HTERT RPE-1 (cell line): ENCODE data around the gene ARMS2.

ENCODE experiments used
- in situ Hi-C: fragments of 300-500 bp; cut with MboI; formaldehyde crosslinking; loops from 4 replicates; pipeline ENCODE4 v1.14.3; 2020; ENCODE audit warnings: low sequenced_read_pairs

Gene ARMS2

DNA sequence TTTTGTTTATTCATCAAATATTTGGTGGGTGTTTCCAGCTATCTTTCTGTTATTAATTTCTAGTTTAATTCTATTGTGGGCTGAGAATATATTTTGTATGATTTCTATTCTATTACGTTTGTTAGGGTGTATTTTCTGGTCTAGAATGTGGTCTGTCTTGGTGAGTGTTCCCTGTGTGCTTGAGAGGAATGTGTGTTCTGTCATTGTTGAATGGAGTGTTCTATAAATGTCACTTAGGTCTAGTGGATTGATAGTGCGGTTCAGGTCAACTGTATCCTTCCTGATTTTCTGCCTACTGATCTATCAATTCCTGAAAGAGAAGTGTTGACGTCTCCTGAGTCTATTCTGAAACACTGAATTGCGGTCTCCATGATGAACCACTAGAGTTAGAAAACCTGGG, 15.4 kb downstream of the ARMS2 start:
- in situ Hi-C loops, result no loop called here

- in situ Hi-C loops, result no loop called here
These were observed 17.2 kb downstream of the ARMS2 start for GRCh38 chr10:122471531-122472177.

- in situ Hi-C loops, result no loop called here
These were observed 18.7 kb downstream of the ARMS2 start for GRCh38 chr10:122473116-122473515.

DNA sequence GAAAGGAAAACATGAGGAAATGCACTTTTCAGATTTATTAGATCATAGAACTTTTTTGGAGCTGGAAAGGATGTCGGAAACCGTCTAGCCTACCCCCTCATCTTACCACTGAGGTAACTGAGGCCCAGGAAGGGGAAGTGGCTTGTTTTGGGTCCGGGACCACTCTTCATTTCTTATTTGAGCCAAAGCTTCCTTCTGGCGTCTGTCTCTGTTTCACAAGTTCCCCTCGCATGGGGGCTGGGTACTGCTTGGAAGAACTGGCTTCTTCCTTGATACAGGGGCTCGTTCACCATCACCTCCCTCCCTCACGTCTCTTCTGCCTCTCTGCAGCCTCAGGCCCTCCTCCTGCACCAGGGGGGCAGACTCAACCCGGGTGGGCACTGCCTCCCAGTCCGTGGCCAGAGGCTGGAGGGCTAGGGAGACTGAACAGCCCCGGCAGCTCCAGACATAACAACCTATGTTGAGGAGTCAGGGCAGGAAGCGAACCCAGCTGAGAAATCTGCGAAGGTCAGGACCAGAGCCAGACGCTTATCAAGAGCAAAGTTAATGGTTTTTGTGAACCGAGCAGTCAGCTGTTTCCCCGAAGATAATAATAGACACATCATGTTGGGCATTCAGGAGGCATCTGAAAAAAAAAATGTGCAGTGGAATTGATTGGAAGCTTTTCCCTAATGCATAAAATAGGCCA, 19.8 kb downstream of the ARMS2 start:
- in situ Hi-C loops, result no loop called here

DNA sequence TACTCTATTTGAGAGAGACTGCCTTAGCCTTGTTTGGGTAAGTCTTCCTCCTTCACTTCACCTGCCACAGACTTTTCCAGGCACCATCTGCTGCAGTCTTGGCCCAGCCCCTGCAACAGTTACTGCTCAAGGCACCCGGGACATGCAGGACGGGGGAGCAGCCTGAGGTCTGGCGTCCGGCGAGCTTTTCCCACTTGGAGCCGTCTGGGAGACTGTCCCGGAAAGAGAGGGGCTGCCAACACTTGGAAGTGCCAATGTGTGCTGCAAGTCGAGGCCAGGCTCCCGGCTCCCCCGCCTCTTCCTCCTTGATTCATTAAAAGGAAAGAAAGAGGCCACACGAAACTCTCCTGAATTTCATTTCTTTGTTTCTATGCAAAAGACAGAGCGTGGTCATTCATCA, 20.6 kb downstream of the ARMS2 start:
- in situ Hi-C loops, result no loop called here

DNA sequence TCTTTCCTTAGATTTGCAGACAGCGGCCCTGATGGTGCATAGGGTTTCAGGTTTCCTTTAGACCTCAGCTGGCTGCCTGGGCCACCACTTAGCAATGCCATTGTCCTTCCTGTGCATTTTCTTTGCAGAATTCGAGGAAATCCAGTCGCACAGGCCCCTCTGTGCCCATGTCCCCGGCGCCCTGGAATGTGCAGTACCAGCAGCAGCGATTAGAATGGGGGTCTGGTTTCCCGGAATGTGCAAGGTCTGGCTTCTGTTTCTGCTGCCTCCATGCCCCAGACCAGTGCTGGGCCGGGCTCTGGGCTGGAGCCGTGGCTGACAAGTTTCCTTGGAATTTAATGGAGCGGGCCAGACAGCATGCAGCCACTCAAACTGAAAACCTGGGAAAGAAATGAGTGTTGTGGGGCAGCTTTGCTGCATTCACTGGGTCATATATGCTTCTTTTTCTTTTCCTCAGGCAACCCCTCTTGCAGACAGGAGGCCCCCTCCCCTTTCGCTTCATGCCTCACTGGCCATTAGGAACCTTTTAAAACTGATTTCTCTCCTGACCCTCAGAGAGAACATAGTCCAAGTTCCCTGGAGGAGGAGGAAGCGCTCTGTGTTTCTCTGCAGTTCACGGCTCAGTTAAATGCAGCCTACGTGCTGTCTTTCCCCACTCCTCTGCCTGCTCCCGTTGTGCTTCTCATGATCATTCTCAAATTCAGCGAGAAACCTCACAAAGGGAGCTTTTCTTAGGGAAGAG, 21.3 kb downstream of the ARMS2 start:
- in situ Hi-C loops, result no loop called here

- in situ Hi-C loops, result no loop called here
These were observed 21.9 kb downstream of the ARMS2 start for GRCh38 chr10:122476333-122476695.

DNA sequence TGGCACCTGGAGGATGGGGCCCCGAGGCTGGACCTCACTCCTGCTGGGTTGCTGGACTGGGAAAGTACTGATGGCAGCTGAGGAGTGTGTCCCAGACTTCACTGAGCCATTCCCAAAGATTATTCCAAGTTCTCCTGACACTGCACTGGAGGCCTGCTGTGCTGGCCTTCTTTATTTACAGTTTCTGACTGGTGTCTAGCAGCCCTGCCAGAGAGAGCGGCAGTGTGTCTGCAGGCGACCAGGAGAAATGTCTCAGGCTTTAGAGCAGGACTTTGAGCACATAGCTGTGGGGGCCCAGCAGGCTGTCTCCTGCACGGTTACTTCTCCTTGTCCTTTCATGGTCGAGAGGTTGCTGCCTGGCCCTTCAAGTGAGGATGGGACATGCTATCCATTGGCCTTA, 23.0 kb downstream of the ARMS2 start:
- in situ Hi-C loops, result no loop called here

DNA sequence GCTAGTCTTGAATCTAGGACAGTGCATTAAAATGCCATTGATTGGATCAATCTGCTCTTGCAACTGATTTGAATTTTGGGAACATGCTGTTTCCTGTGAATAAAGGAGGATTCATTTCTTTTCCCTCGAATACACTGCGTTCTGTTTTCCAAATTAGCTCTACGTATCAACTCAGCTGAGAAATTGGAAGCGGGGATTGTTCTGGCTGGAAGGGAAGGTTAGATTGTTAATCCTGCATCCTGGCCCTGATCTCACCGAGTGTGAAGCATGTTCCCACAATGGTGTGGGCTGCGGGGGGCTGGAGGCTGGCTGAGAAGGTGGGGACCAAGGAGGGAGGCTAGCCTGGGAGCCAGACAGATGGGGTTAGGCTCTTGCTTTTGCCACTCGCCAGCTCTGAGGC, 24.5 kb downstream of the ARMS2 start:
- in situ Hi-C loops, result no loop called here

DNA sequence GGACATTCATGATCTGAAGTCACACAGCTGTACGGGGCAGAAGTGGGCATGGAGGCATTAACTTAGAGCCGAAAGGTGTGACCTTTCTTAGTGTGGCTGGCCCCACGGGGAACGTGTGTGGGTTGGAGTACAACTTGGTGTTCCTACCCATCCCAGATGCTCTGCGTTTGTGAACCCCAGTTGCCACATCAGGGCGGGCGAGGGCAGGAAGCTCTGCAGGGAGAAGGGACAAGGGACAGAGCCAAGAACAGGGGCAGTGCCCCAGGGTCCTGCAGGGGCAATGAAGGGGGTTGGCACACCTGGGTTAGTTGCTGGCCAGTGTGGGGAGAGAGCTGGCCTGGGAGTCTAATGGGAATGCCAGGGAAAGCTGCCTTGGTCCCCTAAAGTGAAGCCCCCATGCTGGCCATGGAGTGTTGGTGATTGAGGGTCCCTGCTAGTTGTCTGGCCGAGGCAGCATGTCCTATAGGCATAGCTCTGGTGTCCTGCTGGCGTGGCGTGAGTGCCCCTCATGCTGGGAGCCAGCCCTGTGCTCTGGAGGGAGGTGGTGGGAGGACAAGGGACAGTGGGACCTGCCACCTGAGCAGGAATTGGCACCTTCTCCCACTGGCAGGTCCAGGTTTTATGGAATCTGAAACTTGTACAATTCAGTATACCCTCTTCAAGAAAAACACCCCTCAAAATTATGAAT, 25.8 kb downstream of the ARMS2 start:
- in situ Hi-C loops, result no loop called here

- in situ Hi-C loops, result no loop called here
These were observed 27.0 kb downstream of the ARMS2 start for GRCh38 chr10:122481296-122482056.

GRCh38 chr10:122484276-122485060, 30.0 kb downstream of the ARMS2 start:
- in situ Hi-C loops, result no loop called here

GRCh38 chr10:122485670-122486069, 31.2 kb downstream of the ARMS2 start:
- in situ Hi-C loops, result no loop called here

DNA sequence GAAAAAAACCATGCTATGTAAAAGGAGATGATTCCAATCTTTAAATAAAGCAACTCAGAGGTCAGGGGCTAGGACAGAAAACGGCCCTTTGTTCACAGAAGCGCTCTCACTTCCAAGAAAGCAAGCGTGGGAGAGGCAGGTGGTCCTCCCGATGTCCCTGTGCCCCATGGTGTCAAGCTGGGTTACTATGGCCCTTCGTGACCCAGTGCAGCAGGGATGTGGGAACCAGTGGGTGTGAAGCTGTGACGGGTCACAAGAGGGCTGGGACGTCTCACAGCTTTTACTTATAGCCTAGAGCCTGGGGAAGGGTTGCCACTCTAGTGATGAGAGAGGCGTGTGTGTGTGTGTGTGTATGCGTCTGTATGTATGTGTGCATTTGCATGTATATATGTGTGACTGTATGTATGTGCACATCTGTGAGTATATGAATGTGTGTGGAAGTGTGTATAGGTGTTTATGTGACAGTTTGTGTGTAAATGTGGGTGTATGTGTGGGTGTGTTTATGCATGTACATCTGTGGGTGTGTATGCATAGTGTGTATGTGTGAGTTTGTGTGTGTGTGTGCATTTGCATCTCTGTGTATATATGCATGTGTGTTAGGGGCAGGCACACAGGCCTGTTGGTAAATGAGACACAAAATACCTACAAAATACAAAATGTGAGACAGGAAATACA, 32.1 kb downstream of the ARMS2 start:
- in situ Hi-C loops, result no loop called here

- in situ Hi-C loops, result no loop called here
These were observed 32.8 kb downstream of the ARMS2 start for GRCh38 chr10:122487174-122487765.

GRCh38 chr10:122490268-122490667, 35.8 kb downstream of the ARMS2 start:
- in situ Hi-C loops, result no loop called here

GRCh38 chr10:122490786-122491680, 36.6 kb downstream of the ARMS2 start:
- in situ Hi-C loops, result no loop called here

DNA sequence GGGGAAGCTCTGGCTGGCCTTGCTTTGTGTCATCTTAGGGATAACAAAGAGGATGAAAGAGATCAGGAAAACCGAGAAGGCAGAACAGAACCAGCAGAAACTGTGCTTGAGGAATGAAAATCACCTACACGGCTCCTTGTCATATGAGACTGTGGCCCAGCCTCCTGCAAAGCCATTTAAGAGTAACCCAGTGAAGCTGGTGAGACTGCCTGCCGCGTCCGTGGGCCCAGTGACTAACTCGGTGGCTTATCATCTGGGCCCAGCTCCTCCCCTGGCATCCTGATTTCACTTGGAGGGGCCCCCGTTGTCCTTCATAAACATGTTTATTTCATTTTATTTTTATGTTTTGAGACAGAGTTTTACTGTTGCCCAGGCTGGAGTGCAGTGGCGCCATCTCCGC, 37.6 kb downstream of the ARMS2 start:
- in situ Hi-C loops, result no loop called here
